Mesenchymal stem cell (in vitro differentiated cells and primary cell): ENCODE data around the gene LUZP1.

Experiments used
- DNase-seq: peaks from one replicate; pipeline ENCODE4 v3.0.0-alpha.2; 2013
- H2AFZ ChIP-seq: one replicate; pipeline ENCODE4 v1.6.1; 2013; ENCODE audit warnings: low read depth, mild to moderate bottlenecking, control low read depth, inconsistent platforms, low read length, moderate library complexity
- H2AK5ac ChIP-seq: 2 replicates; pipeline ENCODE4 v1.6.1; 2013; ENCODE audit warnings: low read length, moderate library complexity, mild to moderate bottlenecking, inconsistent platforms; ENCODE audit not compliant: severe bottlenecking
- H2BK120ac ChIP-seq: one replicate; pipeline ENCODE4 v1.6.1; 2013; ENCODE audit warnings: low read depth, mild to moderate bottlenecking, inconsistent platforms, low read length, moderate library complexity
- H2BK12ac ChIP-seq, 2 experiments: one replicate each; pipeline ENCODE4 v1.6.1; 2013; ENCODE audit warnings: inconsistent platforms in 2 of 2, low read length in 2 of 2, mild to moderate bottlenecking in 2 of 2, moderate library complexity in 2 of 2, control low read depth in 1 of 2
- H2BK15ac ChIP-seq: one replicate; pipeline ENCODE4 v1.6.1; 2013; ENCODE audit warnings: mild to moderate bottlenecking, low read depth, inconsistent platforms; ENCODE audit not compliant: poor library complexity, severe bottlenecking
- H2BK5ac ChIP-seq: 2 replicates; pipeline ENCODE4 v1.6.1; 2013; ENCODE audit warnings: low read depth, mild to moderate bottlenecking, low read length, control low read depth, inconsistent platforms; ENCODE audit not compliant: poor library complexity, severe bottlenecking
- H3K14ac ChIP-seq, 2 experiments: one replicate each; pipeline ENCODE4 v1.6.1; 2013; ENCODE audit warnings: inconsistent platforms in 2 of 2, low read length in 2 of 2, control low read depth in 1 of 2, mild to moderate bottlenecking in 1 of 2, moderate library complexity in 1 of 2
- H3K18ac ChIP-seq, 2 experiments: one replicate each; pipeline ENCODE4 v1.6.1; 2013; ENCODE audit warnings: inconsistent platforms in 2 of 2, low read length in 2 of 2, control low read depth in 1 of 2, low read depth in 1 of 2, mild to moderate bottlenecking in 1 of 2
- H3K23ac ChIP-seq, 2 experiments: one replicate each; pipeline ENCODE4 v1.6.1; 2013; ENCODE audit warnings: inconsistent platforms in 2 of 2, low read length in 2 of 2, mild to moderate bottlenecking in 2 of 2, moderate library complexity in 2 of 2, control low read depth in 1 of 2
- H3K27ac ChIP-seq: 2 replicates; pipeline ENCODE4 v1.5.1; 2013; ENCODE audit warnings: mild to moderate bottlenecking, moderate library complexity, low read length, control low read depth, inconsistent platforms; ENCODE audit not compliant: poor library complexity, severe bottlenecking
- H3K27me3 ChIP-seq, 2 experiments: 2 replicates each; pipeline versions ENCODE4 v1.6.1 to v1.7.0; 2013; ENCODE audit warnings: low read length in 2 of 2, mild to moderate bottlenecking in 2 of 2, moderate library complexity in 2 of 2, control low read depth in 1 of 2, inconsistent platforms in 1 of 2; ENCODE audit not compliant: control insufficient read depth in 1 of 2, insufficient read depth in 1 of 2
- H3K36me3 ChIP-seq, 2 experiments: 2 replicates each; pipeline versions ENCODE4 v1.6.1 to v1.7.0; 2013; ENCODE audit warnings: low read length in 2 of 2, control low read depth in 1 of 2, inconsistent platforms in 1 of 2, low read depth in 1 of 2, mild to moderate bottlenecking in 1 of 2; ENCODE audit not compliant: insufficient read depth in 2 of 2, control insufficient read depth in 1 of 2
- H3K4ac ChIP-seq, 2 experiments: one replicate each; pipeline ENCODE4 v1.6.1; 2013; ENCODE audit warnings: inconsistent platforms in 2 of 2, low read length in 2 of 2, mild to moderate bottlenecking in 2 of 2, moderate library complexity in 2 of 2, control low read depth in 1 of 2, low read depth in 1 of 2
- H3K4me1 ChIP-seq: 2 replicates; pipeline ENCODE4 v1.6.1; 2013; ENCODE audit warnings: low read depth, low read length, control low read depth; ENCODE audit not compliant: control insufficient read depth, insufficient read depth
- H3K4me2 ChIP-seq: 2 replicates; pipeline ENCODE4 v1.6.1; 2013; ENCODE audit warnings: low read length, mild to moderate bottlenecking, inconsistent platforms; ENCODE audit not compliant: poor library complexity, severe bottlenecking
- H3K4me3 ChIP-seq, 2 experiments: 2 replicates each; pipeline versions ENCODE4 v1.5.1 to v1.7.0; 2013; ENCODE audit warnings: low read length in 2 of 2, mild to moderate bottlenecking in 2 of 2, control low read depth in 1 of 2, low read depth in 1 of 2; ENCODE audit not compliant: insufficient read depth in 1 of 2
- H3K79me1 ChIP-seq: replicated peaks from 2 replicates; pipeline ENCODE4 v1.6.1; 2013; ENCODE audit warnings: mild to moderate bottlenecking, control low read depth, low read length, inconsistent platforms; ENCODE audit not compliant: poor library complexity, severe bottlenecking
- H3K9ac ChIP-seq: 2 replicates; pipeline ENCODE4 v1.7.0; 2013; ENCODE audit warnings: mild to moderate bottlenecking, low read length, moderate library complexity
- H3K9me3 ChIP-seq: 2 replicates; pipeline ENCODE4 v1.7.0; 2013; ENCODE audit warnings: mild to moderate bottlenecking, low read length; ENCODE audit not compliant: control insufficient read depth
- H4K8ac ChIP-seq: one replicate; pipeline ENCODE4 v1.6.1; 2013; ENCODE audit warnings: inconsistent platforms, mild to moderate bottlenecking, low read length, moderate library complexity
- H4K91ac ChIP-seq: one replicate; pipeline ENCODE4 v1.6.1; 2013; ENCODE audit warnings: mild to moderate bottlenecking, low read length, inconsistent platforms
- WGBS: methylation state at CpG from one replicate; pipeline ENCODE4 v1.1.7; 2013; ENCODE audit warnings: mixed read lengths; 5-methylcytosine and 5-hydroxymethylcytosine counted together

Gene LUZP1

GRCh38 chr1:23134055-23134454, 34.6 kb downstream of the LUZP1 start:
- Histone ChIP-seq H3K18ac (no peak overlapping the region), H3K23ac (no peak overlapping the region), H3K4me1 (no peaks in the 10 kb centered on the region), H3K79me1 (peaks cover 8% of the 10 kb centered on the region), H3K4ac (no peak overlapping the region), H2BK12ac (no peak overlapping the region), H4K8ac (no peak overlapping the region), H2BK15ac (no peak overlapping the region), H3K4me2 (no peak overlapping the region), H3K14ac (no peak overlapping the region), H3K27me3 (no peaks in the 10 kb centered on the region), H3K4me3 (no peak overlapping the region), H4K91ac (no peak overlapping the region), H3K9ac (no peak overlapping the region), H3K9me3 (no peaks in the 10 kb centered on the region), H3K36me3 (peaks cover 0 to 6% of the 10 kb centered on the region in 2 experiments), H2AK5ac (no peak overlapping the region), H2BK5ac (no peak overlapping the region), H2AFZ (no peak overlapping the region), H3K27ac (no peak overlapping the region), H2BK120ac (no peak overlapping the region)
- DNase-seq = no peak
- WGBS = 97% methylated on average over 4 of the region's 4 CpGs

GRCh38 chr1:23133587-23133986, 35.1 kb downstream of the LUZP1 start:
- Histone ChIP-seq H2AK5ac (no peak overlapping the region), H2BK15ac (no peak overlapping the region)

GRCh38 chr1:23132033-23132432, 36.6 kb downstream of the LUZP1 start:
- no peaks in the 10 kb centered on the region for H3K4me1 ChIP-seq
- H3K4me3 ChIP-seq = no peak overlapping the region
- no peak overlapping the region for H2BK5ac ChIP-seq
- H2AFZ ChIP-seq = no peak overlapping the region
- no peak overlapping the region for H3K23ac ChIP-seq
- no peak overlapping the region for H3K4ac ChIP-seq
- peaks cover 0 to 4% of the 10 kb centered on the region in 2 experiments for H3K36me3 ChIP-seq
- H2AK5ac ChIP-seq = no peak overlapping the region
- no peak overlapping the region for H4K8ac ChIP-seq
- H2BK120ac ChIP-seq = no peak overlapping the region
- peaks cover 8% of the 10 kb centered on the region for H3K79me1 ChIP-seq
- no peak overlapping the region for H3K9ac ChIP-seq
- H3K4me2 ChIP-seq = no peak overlapping the region
- 47% methylated on average over 1 of the region's 1 CpG for WGBS
- no peaks in the 10 kb centered on the region for H3K27me3 ChIP-seq
- no peak for DNase-seq
- H2BK12ac ChIP-seq = no peak overlapping the region
- H2BK15ac ChIP-seq = no peak overlapping the region
- H3K27ac ChIP-seq = no peak overlapping the region
- H4K91ac ChIP-seq = no peak overlapping the region
- no peaks in the 10 kb centered on the region for H3K9me3 ChIP-seq
- H3K14ac ChIP-seq = no peak overlapping the region
- no peak overlapping the region for H3K18ac ChIP-seq

More at GRCh38 chr1:23133587-23133986, 35.1 kb downstream of the LUZP1 start:
- no peak overlapping the region for H4K91ac ChIP-seq
- H3K9me3 ChIP-seq = no peaks in the 10 kb centered on the region
- no peak overlapping the region for H3K4me3 ChIP-seq
- no peak for DNase-seq
- no peak overlapping the region for H3K14ac ChIP-seq
- no peak overlapping the region for H2BK12ac ChIP-seq
- no CpG with 5 or more reads among the region's 5 CpGs for WGBS
- no peak overlapping the region for H3K18ac ChIP-seq
- no peaks in the 10 kb centered on the region for H3K4me1 ChIP-seq
- no peak overlapping the region for H3K23ac ChIP-seq
- H3K4me2 ChIP-seq = no peak overlapping the region
- H2AFZ ChIP-seq = no peak overlapping the region
- peaks cover 8% of the 10 kb centered on the region for H3K79me1 ChIP-seq
- H3K9ac ChIP-seq = no peak overlapping the region
- no peak overlapping the region for H2BK120ac ChIP-seq
- no peak overlapping the region for H3K4ac ChIP-seq
- H3K27ac ChIP-seq = no peak overlapping the region
- H2BK5ac ChIP-seq = no peak overlapping the region
- no peaks in the 10 kb centered on the region for H3K27me3 ChIP-seq
- H3K36me3 ChIP-seq = peaks cover 0 to 6% of the 10 kb centered on the region in 2 experiments
- H4K8ac ChIP-seq = no peak overlapping the region

- H2AK5ac ChIP-seq = no peak overlapping the region
- H4K8ac ChIP-seq = no peak overlapping the region
- no peak overlapping the region for H3K4me3 ChIP-seq
- H3K18ac ChIP-seq = no peak overlapping the region
- H3K27ac ChIP-seq = no peak overlapping the region
- no peak overlapping the region for H2BK120ac ChIP-seq
- H2BK12ac ChIP-seq = no peak overlapping the region
- peaks cover 9% of the 10 kb centered on the region for H3K79me1 ChIP-seq
- no peak overlapping the region for H2BK5ac ChIP-seq
- no peak overlapping the region for H3K9ac ChIP-seq
- no peak overlapping the region for H3K14ac ChIP-seq
- peaks cover 2% of the 10 kb centered on the region for H3K4me1 ChIP-seq
- DNase-seq = no peak
- peaks cover 0 to 4% of the 10 kb centered on the region in 2 experiments for H3K36me3 ChIP-seq
- no peak overlapping the region for H2AFZ ChIP-seq
- H3K4me2 ChIP-seq = no peak overlapping the region
- no peak overlapping the region for H3K23ac ChIP-seq
- no peaks in the 10 kb centered on the region for H3K27me3 ChIP-seq
- no peaks in the 10 kb centered on the region for H3K9me3 ChIP-seq
- H4K91ac ChIP-seq = no peak overlapping the region
- H2BK15ac ChIP-seq = no peak overlapping the region
- H3K4ac ChIP-seq = no peak overlapping the region
Measured at GRCh38 chr1:23129846-23130245, 38.8 kb downstream of the LUZP1 start.
